Activated CD8-positive, alpha-beta T cell treated with anti-CD3 and anti-CD28 coated beads for 36 hours (primary cell): Measurements from ENCODE around the gene NTSR1. TPM values are rescaled to one million over a fixed set of nuclear protein-coding genes. Genes with fewer than 3 reads are reported as not detected.

Experiments used
- ATAC-seq: fragments of 200-7000 bp; cut with Tn5 transposase; one replicate; pipeline ENCODE4 v1.10.0; 2021; ENCODE audit warnings: mild to moderate bottlenecking, moderate library complexity
- CTCF ChIA-PET: fragments of 350-600 bp; sonication (Branson Sonifier 250); formaldehyde crosslinking; loops from one replicate; lab custom pipeline; 2021; ENCODE audit warnings: antibody characterized with exemption; lab: Charles Lee
- POLR2A ChIA-PET: fragments of 350-600 bp; sonication (Branson Sonifier 250); formaldehyde crosslinking; loops from one replicate; lab custom pipeline; 2021; ENCODE audit warnings: antibody characterized with exemption; lab: Charles Lee
- DNase-seq: peaks from one replicate; pipeline ENCODE4 v3.0.0-alpha.2; 2020
- H3K27ac Mint-ChIP-seq: one replicate; pipeline ENCODE4 v1.8.0; 2021; ENCODE audit warnings: mild to moderate bottlenecking, mixed read lengths
- H3K27me3 Mint-ChIP-seq: one replicate; pipeline ENCODE4 v1.8.0; 2021; ENCODE audit warnings: mixed read lengths
- H3K36me3 Mint-ChIP-seq: one replicate; pipeline ENCODE4 v1.8.0; 2021; ENCODE audit warnings: low read depth, mixed read lengths
- H3K4me1 Mint-ChIP-seq: one replicate; pipeline ENCODE4 v1.8.0; 2021; ENCODE audit warnings: low read depth, mixed read lengths
- H3K4me3 Mint-ChIP-seq: one replicate; pipeline ENCODE4 v1.8.0; 2021; ENCODE audit warnings: mild to moderate bottlenecking, moderate library complexity, mixed read lengths
- H3K9me3 Mint-ChIP-seq: one replicate; pipeline ENCODE4 v1.8.0; 2021; ENCODE audit warnings: mixed read lengths
- CTCF ChIP-seq: fragments of 200-600 bp; IDR thresholded peaks from one replicate; pipeline ENCODE4 v1.8.0; 2022; ENCODE audit warnings: antibody characterized with exemption, mild to moderate bottlenecking
- intact Hi-C: fragments of 100-400 bp; cut with micrococcal nuclease; formaldehyde crosslinking; loops from one replicate; pipeline ENCODE4 v1.10.0; 2022
- total RNA-seq, 2 experiments: library from RNA; stranded (reverse); gene quantifications; one replicate each; pipeline ENCODE4 v1.2.3, GENCODE V29; 2021

NTSR1 gene
- total RNA-seq, 2 experiments from 2014 or later: not detected

DNA sequence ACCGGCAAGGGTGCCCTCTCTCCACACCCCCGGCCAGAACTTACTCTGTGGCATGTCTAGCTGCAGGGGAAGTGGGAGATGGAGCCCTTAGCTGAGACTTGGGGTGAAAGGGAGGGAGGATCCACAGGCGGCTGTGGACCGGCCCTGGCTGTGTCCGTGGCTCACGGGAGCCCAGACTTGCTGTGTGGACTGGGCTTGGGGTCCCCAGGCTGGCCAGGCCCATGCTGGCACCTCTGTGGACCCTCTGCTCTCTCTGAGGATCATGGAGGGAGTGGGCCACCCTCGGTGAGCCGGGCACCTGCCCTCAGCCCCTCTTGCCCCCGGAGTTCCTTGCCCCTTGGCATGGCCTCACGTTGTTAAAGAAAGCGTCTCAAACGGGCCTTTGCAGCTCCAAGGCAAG is 8.9 kb upstream of the NTSR1 start:
- CTCF ChIA-PET: interaction anchor here (0.9 kb wide), 1 partner anchor 9 kb away, joined by 4 read pairs; the partner anchor contains the start of gene NTSR1
- H3K4me1 Mint-ChIP-seq: peaks cover 4% of the 10 kb centered on the region
- no peak for TF ChIP-seq CTCF
- ATAC-seq: no peak
- POLR2A ChIA-PET: no interaction called here
- no peak overlapping the region for H3K4me3 Mint-ChIP-seq
- H3K27ac Mint-ChIP-seq: no peak overlapping the region
- no peaks in the 10 kb centered on the region for H3K36me3 Mint-ChIP-seq
- no peaks in the 10 kb centered on the region for H3K9me3 Mint-ChIP-seq
- no peaks in the 10 kb centered on the region for H3K27me3 Mint-ChIP-seq
- intact Hi-C loops: no loop called here
- DNase-seq: no peak

GRCh38 chr20:62700261-62700930 is 8.2 kb upstream of the NTSR1 start:
- Mint-ChIP-seq H3K36me3 (no peaks in the 10 kb centered on the region), H3K9me3 (no peaks in the 10 kb centered on the region), H3K4me1 (peaks cover 4% of the 10 kb centered on the region), H3K27me3 (no peaks in the 10 kb centered on the region), H3K27ac (no peak overlapping the region), H3K4me3 (no peak overlapping the region)
- ChIA-PET POLR2A (no interaction called here), CTCF (no interaction called here)
- no peak for ATAC-seq
- TF ChIP-seq CTCF: no peak
- intact Hi-C loops: no loop called here
- DNase-seq: no peak

- Mint-ChIP-seq H3K4me3 (no peak overlapping the region), H3K27me3 (no peaks in the 10 kb centered on the region), H3K9me3 (no peaks in the 10 kb centered on the region), H3K27ac (no peak overlapping the region), H3K4me1 (peaks cover 3% of the 10 kb centered on the region), H3K36me3 (no peaks in the 10 kb centered on the region)
- POLR2A ChIA-PET: no interaction called here
- DNase-seq (no peak), ATAC-seq (no peak)
- CTCF ChIA-PET: interaction anchor here (3.5 kb wide), 1 partner anchor 90 kb away, joined by 19 read pairs; no protein-coding TSS in a partner anchor
- no peak for TF ChIP-seq CTCF
- intact Hi-C loops: no loop called here
Measured at GRCh38 chr20:62701161-62702012, 7.2 kb upstream of the NTSR1 start.

GRCh38 chr20:62702013-62702300 is 6.7 kb upstream of the NTSR1 start:
- peaks cover 2% of the 10 kb centered on the region for H3K4me1 Mint-ChIP-seq
- H3K36me3 Mint-ChIP-seq: no peaks in the 10 kb centered on the region
- ATAC-seq (no peak), DNase-seq (no peak)
- ChIA-PET CTCF (interaction anchor here (1.6 to 3.5 kb wide), 2 partner anchors 90 to 106 kb away, joined by 5 to 19 read pairs; no protein-coding TSS in a partner anchor), POLR2A (no interaction called here)
- no peak overlapping the region for H3K4me3 Mint-ChIP-seq
- H3K27me3 Mint-ChIP-seq: peaks cover 3% of the 10 kb centered on the region
- H3K27ac Mint-ChIP-seq: no peak overlapping the region
- intact Hi-C loops: no loop called here
- no peak for TF ChIP-seq CTCF
- H3K9me3 Mint-ChIP-seq: no peaks in the 10 kb centered on the region
